Fibroblast of upper back skin (primary cell): Measurements from ENCODE around the gene WWC1.

ENCODE experiments used
- DNase-seq: peaks from one replicate; pipeline ENCODE4 v3.0.0-alpha.2; 2013

The WWC1 gene

GRCh38 chr5:168291342-168291963 is at the start of gene WWC1:
Gene WWC1, plus strand, starts transcription at chr5:168291645. Its CDS starts 508 bp downstream, at chr5:168292153.
- DNase-seq: peak; percentile 23

- DNase-seq: peak; percentile 48
Measured at GRCh38 chr5:168244838-168245559, 46.4 kb upstream of the WWC1 start.

DNA sequence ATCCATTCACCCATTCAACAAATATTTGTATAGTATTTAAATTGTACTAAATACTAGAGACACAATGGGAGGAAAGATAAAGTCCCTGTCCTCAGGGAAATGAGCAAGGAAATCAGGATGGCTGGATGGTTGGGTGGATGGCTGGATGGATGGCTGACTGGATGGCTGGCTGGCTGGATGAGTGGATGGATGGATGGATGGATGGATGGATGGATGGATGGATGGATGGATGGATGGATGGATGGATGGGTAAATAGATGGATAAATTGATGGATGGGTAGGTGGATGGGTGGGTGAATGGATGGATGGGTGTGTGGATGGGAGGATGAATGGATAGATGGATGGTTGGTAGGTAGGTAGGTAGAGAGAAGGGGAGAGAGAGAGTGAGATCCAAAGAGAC is 41.5 kb upstream of the WWC1 start:
- DNase-seq: no peak

GRCh38 chr5:168251259-168251658 is 40.2 kb upstream of the WWC1 start:
- no peak for DNase-seq

DNA sequence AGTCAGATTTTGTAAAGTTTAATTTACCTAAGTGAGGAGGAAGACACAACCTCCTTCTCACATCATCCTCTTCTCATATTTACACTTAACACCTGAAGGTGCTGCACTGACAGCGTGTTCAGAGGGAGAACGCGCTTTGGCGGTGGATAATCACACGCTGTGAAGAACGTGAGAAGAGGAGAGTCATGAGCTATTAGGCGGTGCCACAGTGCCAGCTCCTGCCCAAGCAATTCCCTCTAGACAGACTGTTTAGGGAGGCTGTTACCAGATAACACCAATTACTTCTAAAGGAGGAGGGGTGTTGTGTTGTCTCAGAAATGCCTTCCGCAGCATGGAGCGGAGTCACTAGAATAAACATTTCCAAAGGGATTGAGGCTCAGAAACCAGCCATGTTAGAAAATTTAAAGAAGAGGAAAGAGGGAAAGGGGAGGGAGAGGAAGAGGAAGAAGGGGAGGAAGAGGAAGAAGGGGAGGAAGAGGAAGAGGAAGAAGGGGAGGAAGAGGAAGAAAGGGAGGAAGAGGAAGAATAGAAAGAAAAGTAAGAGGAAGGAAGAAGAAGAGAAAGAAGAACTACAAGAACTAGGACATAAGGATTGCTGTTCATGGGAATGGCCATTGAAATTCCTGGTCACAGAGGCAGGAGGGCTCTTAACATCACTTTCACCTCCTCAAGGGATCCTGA is 37.3 kb upstream of the WWC1 start:
- no peak for DNase-seq

DNA sequence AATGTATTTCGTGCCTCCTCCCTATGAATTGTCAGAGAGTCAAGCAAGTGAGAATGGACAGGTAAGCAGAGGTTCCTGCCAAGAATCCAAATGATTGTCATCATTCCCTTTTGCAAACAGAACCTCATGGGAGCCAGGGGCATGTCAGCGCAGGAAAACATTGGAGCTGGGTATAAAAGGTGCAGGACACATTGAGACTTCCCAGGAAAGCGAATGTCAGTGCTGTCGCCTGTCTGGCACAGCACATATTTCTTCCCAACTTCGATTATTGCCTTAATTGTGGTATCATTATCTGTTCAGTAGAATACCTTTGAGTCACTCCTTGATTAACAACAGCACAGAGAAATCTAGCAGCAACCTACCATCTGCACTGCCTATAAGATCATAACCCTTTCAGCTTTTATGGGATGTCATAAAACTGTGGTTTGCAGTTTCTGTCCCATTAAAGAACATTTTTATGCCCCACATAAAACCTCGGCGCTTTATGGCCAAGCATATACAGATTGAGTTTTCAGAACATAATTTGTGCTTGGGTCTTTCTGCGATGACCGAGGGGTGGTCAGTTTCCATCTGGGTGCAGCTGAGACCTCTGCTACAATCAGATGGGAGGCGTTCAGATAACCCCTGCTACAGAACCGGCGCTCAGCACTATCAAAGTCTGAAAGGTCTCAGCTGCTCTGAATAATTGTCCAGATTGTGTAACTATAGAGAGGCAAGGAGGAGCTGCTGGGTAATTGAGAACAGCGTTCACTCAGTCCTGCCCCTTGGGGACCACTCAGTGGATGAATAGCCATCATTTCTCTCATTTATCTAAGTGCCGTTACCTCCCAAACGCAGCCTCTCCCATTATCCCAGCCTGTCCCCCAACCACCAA is 30.9 kb upstream of the WWC1 start:
- DNase-seq: no peak

DNA sequence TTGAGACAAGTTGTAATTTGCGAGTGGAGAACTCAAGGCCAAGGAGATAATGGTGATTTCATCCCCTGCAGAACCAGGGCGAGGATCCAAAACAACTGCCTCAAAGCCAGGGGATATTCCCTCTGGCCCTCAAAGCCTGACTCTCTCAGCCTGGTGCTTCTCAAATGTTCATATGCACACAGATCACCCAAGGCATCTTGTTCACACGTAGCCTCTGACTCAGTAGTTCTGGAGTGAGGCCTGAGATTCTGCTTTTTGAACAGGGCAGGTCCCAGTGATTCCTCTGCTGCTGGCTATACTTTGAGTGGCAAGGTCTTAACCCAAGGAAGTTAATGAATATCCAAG is 30.2 kb upstream of the WWC1 start:
- DNase-seq: no peak

DNA sequence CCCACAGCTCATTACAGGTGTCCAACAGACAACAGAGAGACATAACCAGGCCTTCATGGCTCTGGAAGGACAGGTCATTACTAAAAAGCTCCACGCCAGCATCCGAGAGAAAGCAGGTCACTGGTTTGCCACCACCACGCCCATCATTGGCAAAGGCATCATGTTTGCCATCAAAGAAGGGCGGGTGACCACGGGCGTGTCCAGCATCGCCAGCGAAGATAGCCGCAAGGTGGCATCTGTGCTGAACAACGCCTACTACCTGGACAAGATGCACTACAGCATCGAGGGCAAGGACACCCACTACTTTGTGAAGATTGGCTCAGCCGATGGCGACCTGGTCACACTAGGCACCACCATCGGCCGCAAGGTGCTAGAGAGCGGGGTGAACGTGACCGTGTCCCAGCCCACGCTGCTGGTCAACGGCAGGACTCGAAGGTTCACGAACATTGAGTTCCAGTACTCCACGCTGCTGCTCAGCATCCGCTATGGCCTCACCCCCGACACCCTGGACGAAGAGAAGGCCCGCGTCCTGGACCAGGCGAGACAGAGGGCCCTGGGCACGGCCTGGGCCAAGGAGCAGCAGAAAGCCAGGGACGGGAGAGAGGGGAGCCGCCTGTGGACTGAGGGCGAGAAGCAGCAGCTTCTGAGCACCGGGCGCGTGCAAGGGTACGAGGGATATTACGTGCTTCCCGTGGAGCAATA is 29.3 kb upstream of the WWC1 start:
- no peak for DNase-seq

GRCh38 chr5:168263121-168263520 is 28.3 kb upstream of the WWC1 start:
- no peak for DNase-seq

GRCh38 chr5:168266016-168266415 is 25.4 kb upstream of the WWC1 start:
- no peak for DNase-seq

DNA sequence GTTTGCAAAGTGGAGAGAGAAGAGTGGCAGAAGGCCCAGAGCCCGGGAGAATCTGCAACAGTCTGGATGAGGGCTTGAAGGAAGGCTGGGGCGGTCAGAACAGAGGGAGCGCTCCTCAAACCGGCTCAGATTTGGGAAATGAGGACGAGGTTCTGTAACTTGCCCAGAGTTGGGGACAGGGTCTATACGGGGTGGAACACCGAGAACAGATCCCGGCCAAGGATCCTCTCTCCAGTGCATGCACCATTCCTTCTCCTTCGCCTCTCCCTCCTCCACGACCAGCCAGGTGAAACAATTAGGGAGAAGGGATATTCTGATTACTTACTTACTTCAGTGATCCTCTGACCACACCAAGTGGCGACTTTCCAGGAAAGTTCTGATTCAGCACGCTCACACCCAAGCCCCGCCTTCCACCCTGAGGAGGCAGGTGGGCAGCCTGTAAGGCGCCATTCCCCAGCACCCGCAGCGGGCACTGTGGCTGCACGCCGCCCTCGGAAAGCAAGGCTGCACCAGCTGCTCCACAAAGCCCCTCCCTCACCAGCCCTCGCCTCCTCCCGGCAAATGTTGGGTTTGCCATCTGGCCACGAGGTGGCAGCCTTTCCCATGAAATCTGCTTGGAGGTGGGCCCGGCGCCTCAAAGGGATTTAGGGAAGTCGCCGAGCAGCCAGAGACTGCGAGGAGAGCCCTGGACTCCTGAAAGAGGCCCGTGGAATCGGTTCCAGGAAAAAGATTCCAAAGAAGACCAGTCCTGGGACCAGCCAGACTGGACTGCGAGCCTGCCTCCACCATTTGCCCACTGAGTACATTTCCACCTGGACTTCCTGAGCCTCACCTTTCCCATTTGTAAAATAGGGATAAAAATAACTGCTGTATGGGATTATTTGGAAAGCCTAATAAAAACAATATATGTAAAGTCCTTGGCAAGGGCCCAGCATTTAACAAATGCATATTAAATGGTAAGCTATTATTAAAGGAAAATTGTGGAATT is 22.2 kb upstream of the WWC1 start:
- peak; percentile 86 for DNase-seq

DNA sequence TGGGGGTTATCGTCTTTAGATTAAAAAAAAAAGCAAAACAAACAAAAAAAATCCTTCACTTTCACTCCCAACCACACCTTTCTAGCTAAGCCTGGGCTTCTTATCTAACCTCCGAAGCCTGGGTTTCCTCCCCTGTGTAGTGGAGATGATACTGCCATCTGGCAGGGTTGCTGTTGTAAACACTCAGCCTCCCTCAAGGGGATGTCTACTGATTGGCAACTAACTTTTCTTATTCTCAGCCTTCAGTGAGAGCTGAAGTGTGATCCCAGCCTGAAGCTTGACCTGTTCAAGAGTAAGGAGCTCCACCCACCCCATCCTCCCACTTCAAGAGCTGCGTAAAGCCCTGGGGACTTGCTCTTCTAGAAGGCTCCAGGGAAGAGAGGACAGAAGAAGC is 21.5 kb upstream of the WWC1 start:
- DNase-seq: no peak

DNA sequence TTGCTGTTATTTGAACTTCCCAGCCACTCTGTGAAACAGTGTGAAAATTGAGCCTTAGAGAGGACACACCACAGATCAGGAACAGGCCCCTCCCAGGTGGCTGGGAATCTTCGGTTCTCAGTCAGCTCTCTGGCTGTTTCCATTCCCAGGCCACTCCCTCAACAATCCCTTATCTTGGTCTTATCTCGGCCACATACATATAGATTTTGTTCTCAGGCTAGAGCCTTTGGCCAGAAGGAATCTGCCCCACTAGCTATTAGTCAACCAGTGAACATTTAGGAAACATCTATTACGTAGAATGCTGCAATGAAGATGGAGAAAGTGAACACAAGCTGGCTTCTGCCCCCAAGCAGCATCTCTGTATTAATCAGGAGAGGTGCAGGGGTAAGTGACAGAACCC is 21.0 kb upstream of the WWC1 start:
- DNase-seq: no peak

DNA sequence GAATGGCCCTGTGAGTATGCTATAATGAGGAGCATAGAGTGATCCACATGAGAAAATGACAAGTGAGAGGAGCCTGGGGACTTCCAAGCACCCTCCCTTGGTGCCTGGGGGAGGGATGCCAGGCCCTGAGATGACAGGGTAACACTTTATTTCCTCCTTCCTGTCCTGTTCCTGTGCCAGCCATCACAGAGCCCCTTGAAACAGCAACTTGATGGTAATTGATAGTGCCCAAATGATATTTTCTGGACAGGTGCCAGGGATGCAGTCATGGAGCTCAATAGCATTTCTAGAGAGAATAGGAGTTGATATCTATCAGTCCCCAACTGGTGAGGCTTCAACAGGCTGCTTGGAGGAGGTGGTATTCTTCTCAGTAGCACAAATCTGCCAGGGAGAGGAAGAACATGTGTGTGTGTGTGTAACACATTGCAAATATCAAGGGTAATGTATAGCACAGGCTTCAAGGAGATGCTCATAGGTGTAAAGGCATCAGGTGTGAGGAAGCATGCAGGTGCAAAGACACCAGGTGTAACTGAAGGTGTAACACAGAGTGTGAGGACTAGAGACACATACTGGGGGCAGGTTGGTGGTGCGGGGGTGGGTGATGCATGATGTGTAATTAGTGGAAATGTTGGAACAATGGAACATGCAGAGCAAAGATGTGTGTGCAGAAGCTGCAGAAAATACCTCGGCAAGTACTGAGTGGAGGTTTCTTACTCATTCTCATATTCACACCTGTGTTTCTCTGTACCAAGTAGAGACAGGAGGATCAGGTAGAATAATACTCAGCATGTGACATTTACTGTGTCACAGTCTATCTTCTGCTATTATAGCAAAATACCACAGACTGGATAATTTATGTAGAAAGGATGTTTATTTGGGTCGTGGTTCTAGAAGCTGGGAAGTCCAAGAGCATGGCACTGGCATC is 18.1 kb upstream of the WWC1 start:
- DNase-seq: no peak

GRCh38 chr5:168274406-168274805 is 17.0 kb upstream of the WWC1 start:
- peak; percentile 43 for DNase-seq

DNA sequence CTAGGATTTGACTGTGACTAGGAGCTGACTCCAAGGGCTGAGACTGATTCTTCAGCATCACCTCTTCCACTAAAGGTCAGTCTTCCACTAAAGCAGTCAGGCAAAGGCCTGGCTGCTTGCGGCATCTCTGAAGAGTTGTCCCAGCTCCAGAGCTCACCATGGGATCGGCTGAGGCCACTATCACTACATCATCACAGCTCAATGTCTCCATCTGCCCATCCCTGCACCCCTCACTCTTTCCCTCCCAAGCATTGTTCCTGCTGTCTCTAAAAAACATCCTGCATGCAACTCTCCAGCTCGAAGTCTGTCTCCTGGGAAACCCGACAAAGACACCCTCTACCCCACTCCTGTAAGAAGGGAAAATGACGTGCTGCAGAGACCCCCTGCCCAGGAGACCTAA is 15.5 kb upstream of the WWC1 start:
- no peak for DNase-seq

- peak; percentile 81 for DNase-seq
Measured at GRCh38 chr5:168282120-168282519, 9.3 kb upstream of the WWC1 start.

DNA sequence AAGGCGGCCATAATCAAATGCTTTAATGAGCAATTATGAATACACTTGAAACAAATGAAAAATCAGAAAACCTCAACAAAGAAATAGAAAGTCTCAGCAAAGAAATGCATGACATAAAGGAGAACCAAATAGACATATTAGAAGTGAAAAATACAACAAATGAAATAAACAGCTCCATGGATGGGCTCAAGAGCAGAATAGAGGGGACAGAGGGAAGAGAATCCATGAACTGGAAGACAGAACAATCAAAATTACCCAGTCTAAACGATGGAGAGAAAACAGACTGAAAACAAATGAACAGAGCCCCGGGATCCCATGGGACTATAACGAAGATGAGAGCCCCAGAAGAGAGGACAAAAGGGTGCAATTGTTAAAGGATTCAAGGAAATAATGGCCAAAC is 6.6 kb upstream of the WWC1 start:
- DNase-seq: no peak

DNA sequence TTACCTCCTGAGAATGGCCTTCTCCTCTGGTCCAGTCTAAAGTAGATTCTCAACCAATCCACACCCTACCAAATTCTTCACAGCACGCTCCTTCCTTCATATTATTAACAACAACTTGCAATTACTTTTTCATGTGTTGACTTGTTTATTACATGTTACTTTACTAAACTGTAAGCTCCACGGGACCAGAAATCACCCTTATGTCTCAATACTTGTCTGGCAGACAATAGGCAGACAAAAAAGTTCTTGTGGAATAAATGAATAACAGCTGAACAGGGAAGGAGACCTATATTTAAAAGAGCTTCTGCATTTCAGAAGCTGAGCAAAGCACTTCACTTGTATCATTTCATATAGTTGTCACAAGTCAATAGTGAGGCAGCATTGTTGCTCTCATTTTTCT is 5.7 kb upstream of the WWC1 start:
- no peak for DNase-seq

DNA sequence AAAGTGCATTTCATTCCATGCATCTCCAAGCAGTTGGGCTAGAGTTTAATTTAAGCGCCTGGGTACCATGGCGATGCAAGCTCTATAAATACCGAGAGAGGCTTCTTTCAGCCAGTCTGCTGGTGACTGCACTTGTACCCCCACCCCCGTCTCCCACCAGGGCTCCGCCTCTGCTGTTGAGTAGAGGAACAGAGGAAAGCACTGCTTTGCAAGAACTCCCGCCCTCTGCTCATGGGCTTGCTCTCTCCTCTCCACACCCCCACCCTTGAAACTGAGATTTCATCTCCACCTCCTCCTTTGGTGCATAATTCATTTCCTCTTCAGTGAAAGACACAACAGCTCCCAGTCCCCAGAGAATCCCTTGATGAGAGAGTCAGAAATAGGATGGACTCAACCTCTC is 5.1 kb upstream of the WWC1 start:
- no peak for DNase-seq
